ENCODE measurements around the gene RPL10A. TPM values are rescaled to one million over a fixed set of nuclear protein-coding genes. Genes with fewer than 3 reads are reported as not detected.
A peak's percentile ranks its signal among the peaks of the same experiment; 100 is the strongest.

Gene RPL10A
- total RNA-seq, 1 donor from 2014 or later, result 1,962 TPM

- DNase-seq, result no peak
These were observed 25.2 kb downstream of the RPL10A start for GRCh38 chr6:35493307-35493983.

- DNase-seq, result peak; percentile 64
These were observed 26.0 kb downstream of the RPL10A start for GRCh38 chr6:35494161-35494563.

GRCh38 chr6:35495258-35496035, 27.2 kb downstream of the RPL10A start:
- no peak for DNase-seq

GRCh38 chr6:35496036-35496840, 28.0 kb downstream of the RPL10A start:
- DNase-seq, result no peak

- peak; percentile 28 for DNase-seq
These were observed 28.8 kb downstream of the RPL10A start, which contains the start of gene TEAD3 for GRCh38 chr6:35496841-35497570. Gene TEAD3, minus strand, starts transcription at chr6:35497079.

- peak; percentile 39 for DNase-seq
These were observed 29.6 kb downstream of the RPL10A start for GRCh38 chr6:35497571-35498421.

- DNase-seq, result no peak
These were observed 30.3 kb downstream of the RPL10A start for GRCh38 chr6:35498422-35499067.

GRCh38 chr6:35499372-35499771, 31.2 kb downstream of the RPL10A start:
- DNase-seq, result no peak

GRCh38 chr6:35500782-35501181, 32.6 kb downstream of the RPL10A start:
- no peak for DNase-seq

- DNase-seq, result no peak
These were observed 33.6 kb downstream of the RPL10A start for GRCh38 chr6:35501784-35502183.

GRCh38 chr6:35503534-35503933, 35.3 kb downstream of the RPL10A start:
- DNase-seq, result no peak

- no peak for DNase-seq
These were observed 37.8 kb downstream of the RPL10A start for GRCh38 chr6:35505999-35506412.

GRCh38 chr6:35506536-35506935, 38.3 kb downstream of the RPL10A start:
- DNase-seq, result no peak

- DNase-seq, result no peak
These were observed 39.0 kb downstream of the RPL10A start for GRCh38 chr6:35507221-35507620.

- DNase-seq, result no peak
These were observed 39.8 kb downstream of the RPL10A start for GRCh38 chr6:35508027-35508426.

GRCh38 chr6:35508542-35508941, 40.3 kb downstream of the RPL10A start:
- DNase-seq, result no peak

- no peak for DNase-seq
These were observed 42.8 kb downstream of the RPL10A start for GRCh38 chr6:35510916-35511561.

GRCh38 chr6:35511562-35511941, 43.4 kb downstream of the RPL10A start:
- no peak for DNase-seq

GRCh38 chr6:35512006-35512405, 43.8 kb downstream of the RPL10A start:
- DNase-seq, result no peak

- DNase-seq, result no peak
These were observed 44.5 kb downstream of the RPL10A start, which contains the start of gene TULP1 for GRCh38 chr6:35512740-35513139. Gene TULP1, minus strand, starts transcription at chr6:35512896. Its CDS starts 38 bp downstream, at chr6:35512858.
